Measurements from ENCODE around the gene CCDC38. TPM values are rescaled to one million over a fixed set of nuclear protein-coding genes. Genes with fewer than 3 reads are reported as not detected.
"Not testable (repeated sequence)": the region's sequence is repeated elsewhere in the genome, so short reads cannot be mapped to it uniquely, and the experiment has no call there.

The CCDC38 gene
- not detected in 2 replicates for total RNA-seq (2014; rRNA removed)
- polyA plus RNA-seq (2012): 0.07 TPM

DNA sequence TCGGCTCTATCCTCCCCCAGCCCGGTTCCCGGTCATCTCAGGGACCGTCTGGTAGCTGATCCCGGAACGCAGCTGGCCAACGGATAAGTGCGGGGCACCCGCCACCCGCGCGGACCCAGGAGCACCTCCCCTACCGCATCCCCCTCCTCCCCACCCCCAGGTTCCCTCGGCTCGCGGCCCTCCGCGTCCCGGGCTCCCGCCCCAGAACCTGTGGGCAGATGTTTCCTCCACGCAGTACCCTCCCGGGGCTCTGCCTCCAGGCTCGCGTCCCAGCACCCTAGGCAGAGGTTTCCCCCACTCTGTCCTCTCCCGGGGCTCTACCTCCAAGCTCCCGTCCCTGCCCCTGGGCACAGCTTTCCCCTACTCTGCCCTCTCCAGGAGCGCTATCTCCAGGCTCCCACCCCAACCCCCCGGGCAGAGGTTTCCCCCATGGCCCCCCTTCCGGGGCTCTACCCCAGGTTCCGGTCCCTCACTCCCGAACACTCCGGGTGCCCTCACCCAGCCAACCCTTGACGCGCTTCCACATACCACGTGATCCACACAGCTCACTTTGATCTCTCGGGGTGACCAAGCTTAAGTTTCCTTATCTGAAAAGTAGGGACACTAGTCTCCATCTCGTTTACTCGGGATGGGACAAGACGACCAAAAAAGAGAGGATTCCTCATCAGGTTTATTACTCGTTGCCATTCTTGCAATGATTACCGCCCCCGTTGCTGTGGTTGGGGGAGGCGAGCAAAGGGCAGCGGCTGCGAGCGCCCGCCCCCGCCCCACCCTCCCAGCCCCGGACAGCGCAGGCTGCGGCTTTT, at the start of gene CCDC38:
Gene CCDC38 (minus strand): TSS at position 91 of the 806 bp plus-strand sequence. CDS start 6,105 bp downstream, outside the sequence.
- peak; percentile 82 for DNase-seq (ENCODE audit: low read depth)

- no peak for DNase-seq (ENCODE audit: low read depth)
These were observed 47.7 kb upstream of the CCDC38 start for GRCh38 chr12:95990136-95990535.

DNA sequence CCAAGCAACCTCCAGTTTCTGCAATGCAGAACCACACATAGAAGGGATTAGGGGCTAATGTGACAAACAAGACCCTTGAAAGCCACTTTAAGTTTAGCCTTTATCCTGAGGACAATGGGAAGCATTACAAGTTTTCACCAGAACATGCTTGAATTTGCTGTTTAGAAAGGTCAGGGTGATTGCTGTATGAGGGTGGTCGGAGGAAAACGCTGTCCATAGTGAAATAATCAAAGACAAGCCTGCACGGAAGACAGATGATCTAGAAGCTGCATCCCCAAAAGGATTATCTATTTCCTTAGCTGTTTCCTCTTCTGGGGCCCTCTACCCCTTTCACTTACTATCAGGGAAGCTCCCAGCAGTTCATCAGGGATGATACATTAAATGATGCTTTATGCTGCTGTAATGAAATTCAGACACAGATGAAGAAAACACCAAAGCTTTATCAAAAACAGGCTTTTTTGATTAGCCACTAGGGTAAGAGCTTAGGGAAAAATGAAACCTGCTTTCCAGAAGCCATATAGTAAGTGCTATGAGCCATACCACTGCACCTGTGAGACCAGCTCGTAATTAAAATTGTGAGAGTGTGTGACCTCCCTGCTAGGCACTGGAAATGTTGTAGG, 47.2 kb upstream of the CCDC38 start:
- DNase-seq (ENCODE audit: low read depth): no peak

- DNase-seq (ENCODE audit: low read depth): no peak
These were observed 46.3 kb upstream of the CCDC38 start for GRCh38 chr12:95988506-95989275.

GRCh38 chr12:95986635-95987570, 44.5 kb upstream of the CCDC38 start:
- no peak for DNase-seq (ENCODE audit: low read depth)

DNA sequence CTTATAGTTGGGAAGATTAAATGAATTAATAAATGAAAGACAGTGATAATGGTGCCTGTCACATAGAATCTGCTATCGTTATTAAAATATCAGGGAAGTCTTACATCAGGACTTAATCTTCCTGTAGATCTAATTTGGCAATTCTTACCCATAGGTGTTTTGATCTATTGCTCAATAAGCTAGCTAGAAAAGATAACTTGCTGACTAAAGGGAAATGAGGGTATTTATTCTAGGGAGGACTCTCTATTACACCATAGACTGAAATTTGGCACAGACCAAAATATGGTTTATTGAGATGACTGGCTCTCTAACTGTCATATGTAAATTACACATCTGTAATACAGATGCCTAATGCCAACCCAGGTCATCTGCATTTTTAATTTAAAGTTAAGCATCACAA, 42.3 kb upstream of the CCDC38 start:
- no peak for DNase-seq (ENCODE audit: low read depth)

GRCh38 chr12:95982602-95983001, 40.2 kb upstream of the CCDC38 start:
- no peak for DNase-seq (ENCODE audit: low read depth)

DNA sequence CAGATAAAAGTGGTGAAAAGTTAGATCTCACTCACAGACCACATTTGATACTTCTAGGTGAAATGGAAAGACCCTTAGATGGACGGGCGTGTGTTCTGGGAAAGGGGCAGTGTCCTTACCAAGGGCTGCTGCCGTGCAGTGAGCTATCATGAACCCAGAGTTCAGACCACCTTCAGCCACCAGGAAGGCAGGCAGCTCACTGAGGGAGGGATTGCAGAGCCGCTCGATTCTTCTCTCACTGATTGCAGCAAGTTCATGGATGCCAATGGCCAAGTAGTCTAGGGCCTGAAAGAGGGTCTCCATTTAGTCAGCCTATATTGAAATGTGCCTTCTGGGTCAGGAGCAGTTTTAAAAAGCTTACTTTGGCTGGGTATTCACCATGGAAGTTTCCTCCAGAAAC, 38.0 kb upstream of the CCDC38 start:
- no peak for DNase-seq (ENCODE audit: low read depth)

DNA sequence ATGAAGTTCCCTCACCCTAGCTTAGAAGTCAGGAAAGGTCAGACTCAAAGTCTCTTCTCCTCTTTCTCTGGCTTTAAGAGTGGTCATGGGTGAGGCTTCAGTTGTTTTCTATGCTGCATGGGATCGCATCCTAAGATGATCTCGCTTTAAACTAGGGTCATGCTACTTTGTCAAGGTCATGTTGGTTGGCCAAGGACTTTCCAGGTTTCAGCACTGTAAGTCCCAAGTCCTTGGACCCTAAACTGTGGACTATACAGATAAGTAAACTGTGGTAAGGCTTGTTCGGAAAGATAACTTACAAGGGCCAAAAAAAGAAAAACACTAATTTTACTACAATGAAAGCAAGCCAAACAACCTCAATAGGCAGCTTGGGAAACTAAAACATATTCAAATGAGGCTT, 36.4 kb upstream of the CCDC38 start:
- no peak for DNase-seq (ENCODE audit: low read depth)

DNA sequence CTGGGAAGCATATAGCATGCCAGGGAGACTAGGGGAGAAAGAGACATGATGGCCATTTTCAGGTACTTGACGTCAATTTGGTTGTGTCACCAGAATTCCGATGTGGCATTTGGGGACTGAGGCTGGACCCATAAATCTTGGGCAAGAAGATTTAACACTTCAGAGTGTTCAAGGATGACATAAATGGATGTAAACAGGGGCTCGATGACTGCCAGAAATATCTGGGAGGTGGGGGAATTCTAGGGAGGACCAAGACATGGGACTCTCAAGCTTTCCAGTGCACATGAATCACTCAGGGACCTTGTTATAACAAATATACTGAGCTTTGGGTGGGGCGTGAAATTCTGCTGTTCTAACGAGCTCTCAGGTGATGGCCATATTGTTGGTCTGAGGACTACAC, 35.9 kb upstream of the CCDC38 start:
- DNase-seq (ENCODE audit: low read depth): no peak

- DNase-seq (ENCODE audit: low read depth): no peak
These were observed 35.4 kb upstream of the CCDC38 start for GRCh38 chr12:95977764-95978305.

DNA sequence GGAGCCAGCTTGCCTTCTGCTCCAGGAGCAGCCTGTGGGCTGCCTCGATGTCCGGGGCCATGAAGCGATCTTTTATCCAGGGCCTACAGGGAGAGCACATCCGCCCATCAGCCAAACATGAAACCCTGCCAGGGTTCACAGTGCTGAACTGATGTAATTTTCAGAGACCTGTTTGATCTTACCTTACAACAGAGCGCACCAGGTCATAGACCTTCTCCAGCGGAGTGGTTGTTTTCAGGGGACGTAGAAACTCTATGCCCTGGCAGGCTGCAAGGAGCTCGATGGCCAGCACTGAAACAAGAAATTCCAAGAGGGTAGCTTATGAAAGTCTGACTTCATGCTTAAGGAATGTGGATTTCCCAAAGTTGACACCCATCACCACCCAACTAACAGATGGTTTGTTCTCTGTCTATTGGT, 34.0 kb upstream of the CCDC38 start:
- DNase-seq (ENCODE audit: low read depth): peak; percentile 54

DNA sequence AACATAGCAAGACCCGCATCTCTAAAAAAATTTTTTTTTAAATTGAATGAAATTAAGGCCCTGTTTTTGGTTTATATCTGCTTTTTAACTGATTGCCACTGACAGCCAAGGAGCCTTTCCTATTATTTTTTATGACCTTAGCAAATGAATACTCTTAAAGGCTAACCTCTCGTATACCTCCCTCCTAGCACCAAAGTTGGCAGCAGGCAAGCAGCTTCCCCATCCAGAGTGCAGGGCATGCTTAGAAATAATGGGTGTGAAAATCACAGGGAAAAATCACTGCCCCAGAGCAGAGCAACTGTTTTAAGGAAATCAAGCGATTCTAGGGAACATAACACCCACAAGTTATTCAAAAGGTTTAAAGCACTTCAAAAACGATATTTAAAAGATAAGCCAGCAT, 33.1 kb upstream of the CCDC38 start:
- DNase-seq (ENCODE audit: low read depth): no peak

DNA sequence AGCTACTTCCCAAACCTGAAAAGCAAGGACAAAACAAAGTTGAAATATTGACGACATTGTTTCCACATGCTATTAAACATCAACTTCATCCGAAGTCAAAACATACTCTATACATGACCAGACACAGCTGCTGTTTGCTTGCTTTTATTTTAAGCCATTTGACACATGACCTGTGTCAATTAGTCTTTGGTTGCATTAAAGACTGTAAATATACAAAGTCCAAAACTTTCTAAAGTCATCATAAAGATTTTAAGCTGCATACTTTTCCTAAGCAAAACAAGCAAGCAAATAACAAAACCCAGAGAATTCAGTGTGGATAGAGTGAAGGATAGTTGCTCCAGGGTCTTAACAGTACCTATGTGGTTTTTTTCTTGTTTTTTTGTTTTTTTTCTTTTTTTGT, 31.9 kb upstream of the CCDC38 start:
- DNase-seq (ENCODE audit: low read depth): no peak

- DNase-seq (ENCODE audit: low read depth): no peak
These were observed 30.5 kb upstream of the CCDC38 start for GRCh38 chr12:95972832-95973456.

- DNase-seq (ENCODE audit: low read depth): no peak
These were observed 28.5 kb upstream of the CCDC38 start for GRCh38 chr12:95970905-95971304.

- not testable (repeated sequence) for DNase-seq (ENCODE audit: low read depth)
These were observed 26.7 kb upstream of the CCDC38 start for GRCh38 chr12:95969116-95969515.

DNA sequence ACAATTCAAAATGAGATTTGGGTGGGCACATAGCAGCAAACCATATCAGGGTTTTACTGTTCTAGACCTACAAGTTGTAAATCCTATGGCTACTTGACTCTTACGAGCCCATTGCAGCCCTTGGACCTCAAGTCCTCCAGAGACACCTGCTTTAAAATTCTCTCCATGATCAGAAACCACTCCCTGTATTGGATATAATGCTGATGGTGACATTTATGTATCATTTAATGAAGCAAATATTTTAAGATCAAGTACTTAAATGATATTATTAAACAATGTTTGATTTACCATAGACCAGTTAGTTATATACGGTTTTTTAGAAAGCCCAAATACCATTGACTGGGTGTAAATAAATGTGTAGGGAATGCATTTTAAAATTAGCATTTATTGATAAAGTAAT, 24.9 kb upstream of the CCDC38 start:
- DNase-seq (ENCODE audit: low read depth): no peak

- DNase-seq (ENCODE audit: low read depth): no peak
These were observed 24.0 kb upstream of the CCDC38 start for GRCh38 chr12:95966287-95966870.

DNA sequence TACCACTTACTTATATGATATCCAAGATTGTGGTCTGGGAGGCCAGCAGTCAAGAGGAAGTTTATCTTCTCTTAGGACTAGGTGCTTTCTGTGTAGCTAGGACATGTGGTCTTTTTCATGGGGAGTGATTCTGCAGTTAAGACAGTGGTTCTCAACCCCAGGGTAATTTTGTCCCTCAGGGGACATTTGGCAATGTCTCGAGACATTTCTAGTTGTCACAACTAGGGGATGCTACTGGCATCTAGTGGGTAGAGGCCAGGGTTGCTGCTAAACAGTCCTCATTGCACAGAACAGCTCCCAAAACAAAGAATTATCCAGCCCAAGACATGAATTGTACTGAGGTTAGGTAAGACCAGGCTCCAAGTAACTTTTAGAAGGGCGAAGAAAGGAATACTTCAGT, 20.7 kb upstream of the CCDC38 start:
- peak; percentile 5 for DNase-seq (ENCODE audit: low read depth)
